ENCODE measurements around the gene C6orf89.
A peak's percentile ranks its signal among the peaks of the same experiment; 100 is the strongest.

The C6orf89 gene

DNA sequence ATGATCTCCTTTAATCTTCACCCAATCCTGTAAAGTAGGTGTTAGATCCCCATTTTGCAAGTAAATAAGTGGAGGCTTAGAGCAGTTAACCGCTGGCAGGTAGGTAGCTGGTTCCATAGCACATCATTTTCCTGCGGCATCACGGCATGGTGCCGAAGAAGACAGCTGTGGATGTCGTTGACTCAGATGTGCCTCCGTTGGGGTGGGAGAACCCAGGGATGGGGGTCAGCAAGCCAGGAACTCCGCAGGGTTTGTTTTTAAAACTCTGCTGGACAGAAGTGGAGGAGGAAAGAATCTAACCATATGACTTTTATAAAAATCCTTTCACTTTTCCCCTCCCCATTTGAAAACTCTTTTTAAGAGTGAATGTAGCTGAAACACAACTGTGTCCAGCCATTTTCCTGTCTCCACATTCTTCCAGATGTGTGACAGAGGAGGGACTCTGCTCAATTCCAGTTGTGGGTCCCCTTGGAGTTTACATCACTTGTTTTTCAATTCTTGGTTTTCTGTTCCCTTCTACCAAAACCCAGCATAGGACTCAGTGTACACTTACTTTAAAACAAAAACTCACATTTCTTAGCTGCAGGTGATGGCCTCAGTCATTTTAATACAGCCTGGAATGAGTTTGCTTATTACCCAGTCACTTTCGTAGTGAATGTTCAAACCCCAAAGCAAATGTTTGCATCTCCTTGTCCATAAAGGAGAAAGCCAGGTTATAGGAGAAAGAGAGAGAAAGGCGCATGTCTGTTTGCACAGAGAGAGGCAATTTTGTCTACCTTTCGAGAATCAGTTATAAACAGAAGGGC is 41.2 kb downstream of the C6orf89 start:
- no peak for DNase-seq (ENCODE audit: low read depth)
- H3K4me3 ChIP-seq (ENCODE audit: low read length) = no peak overlapping the region
- TF ChIP-seq, protein P1, sequence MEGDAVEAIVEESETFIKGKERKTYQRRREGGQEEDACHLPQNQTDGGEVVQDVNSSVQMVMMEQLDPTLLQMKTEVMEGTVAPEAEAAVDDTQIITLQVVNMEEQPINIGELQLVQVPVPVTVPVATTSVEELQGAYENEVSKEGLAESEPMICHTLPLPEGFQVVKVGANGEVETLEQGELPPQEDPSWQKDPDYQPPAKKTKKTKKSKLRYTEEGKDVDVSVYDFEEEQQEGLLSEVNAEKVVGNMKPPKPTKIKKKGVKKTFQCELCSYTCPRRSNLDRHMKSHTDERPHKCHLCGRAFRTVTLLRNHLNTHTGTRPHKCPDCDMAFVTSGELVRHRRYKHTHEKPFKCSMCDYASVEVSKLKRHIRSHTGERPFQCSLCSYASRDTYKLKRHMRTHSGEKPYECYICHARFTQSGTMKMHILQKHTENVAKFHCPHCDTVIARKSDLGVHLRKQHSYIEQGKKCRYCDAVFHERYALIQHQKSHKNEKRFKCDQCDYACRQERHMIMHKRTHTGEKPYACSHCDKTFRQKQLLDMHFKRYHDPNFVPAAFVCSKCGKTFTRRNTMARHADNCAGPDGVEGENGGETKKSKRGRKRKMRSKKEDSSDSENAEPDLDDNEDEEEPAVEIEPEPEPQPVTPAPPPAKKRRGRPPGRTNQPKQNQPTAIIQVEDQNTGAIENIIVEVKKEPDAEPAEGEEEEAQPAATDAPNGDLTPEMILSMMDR (conservative IDR thresholded peaks at IDR 0.05; ENCODE audit: low read length) = no peak

DNA sequence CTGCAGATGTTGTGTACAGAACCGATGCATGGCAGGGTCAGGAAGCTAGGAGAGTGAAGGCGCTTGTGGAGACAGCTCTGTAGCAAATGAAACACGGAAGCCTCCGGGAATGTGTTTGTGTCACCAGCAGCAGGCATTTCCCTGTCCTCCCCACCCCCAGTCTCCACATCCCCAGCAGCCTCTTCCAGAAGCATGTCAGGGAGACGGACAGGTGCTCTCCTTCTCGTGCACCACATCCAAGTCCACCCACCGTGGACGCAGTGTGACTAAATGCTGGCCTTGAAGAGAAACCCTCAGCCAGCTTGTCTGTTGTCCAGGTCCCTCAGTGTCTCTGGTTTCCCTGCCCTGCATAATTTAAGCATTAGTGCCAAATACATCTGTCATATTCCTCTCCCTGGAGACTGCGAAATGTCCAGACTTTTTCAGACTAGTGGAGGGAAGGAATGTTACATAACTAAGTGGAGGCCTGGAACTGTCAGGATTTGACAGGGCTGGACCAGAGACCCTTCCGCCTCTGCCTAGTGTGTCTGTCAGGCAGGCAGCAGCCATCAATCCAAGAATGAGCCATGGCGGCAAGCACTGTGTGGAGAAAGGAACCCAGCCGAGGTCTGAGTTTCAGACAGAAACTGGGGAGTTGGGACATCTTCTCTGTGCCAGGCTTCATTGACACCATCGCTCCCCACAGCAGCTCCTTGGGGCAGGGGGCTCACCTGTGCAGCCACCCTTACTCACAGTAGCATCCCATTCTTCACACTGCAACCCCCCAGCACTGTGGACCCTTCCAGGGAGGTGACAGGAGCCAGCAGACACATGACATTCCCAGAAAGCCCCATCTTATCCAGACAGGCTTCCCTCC is 42.2 kb downstream of the C6orf89 start:
- DNase-seq (ENCODE audit: low read depth) = peak; percentile 69
- TF ChIP-seq, protein P1 (conservative IDR thresholded peaks at IDR 0.05; ENCODE audit: low read length) = no peak
- no peak overlapping the region for H3K4me3 ChIP-seq (ENCODE audit: low read length)

- TF ChIP-seq, protein P1 (conservative IDR thresholded peaks at IDR 0.05; ENCODE audit: low read length) = no peak
- no peak for DNase-seq (ENCODE audit: low read depth)
- no peak overlapping the region for H3K4me3 ChIP-seq (ENCODE audit: low read length)
Measured at GRCh38 chr6:36928547-36928918, 42.8 kb downstream of the C6orf89 start.

GRCh38 chr6:36929152-36929551 is 43.4 kb downstream of the C6orf89 start:
- TF ChIP-seq, protein P1 (conservative IDR thresholded peaks at IDR 0.05; ENCODE audit: low read length) = no peak
- no peak overlapping the region for H3K4me3 ChIP-seq (ENCODE audit: low read length)
- no peak for DNase-seq (ENCODE audit: low read depth)

DNA sequence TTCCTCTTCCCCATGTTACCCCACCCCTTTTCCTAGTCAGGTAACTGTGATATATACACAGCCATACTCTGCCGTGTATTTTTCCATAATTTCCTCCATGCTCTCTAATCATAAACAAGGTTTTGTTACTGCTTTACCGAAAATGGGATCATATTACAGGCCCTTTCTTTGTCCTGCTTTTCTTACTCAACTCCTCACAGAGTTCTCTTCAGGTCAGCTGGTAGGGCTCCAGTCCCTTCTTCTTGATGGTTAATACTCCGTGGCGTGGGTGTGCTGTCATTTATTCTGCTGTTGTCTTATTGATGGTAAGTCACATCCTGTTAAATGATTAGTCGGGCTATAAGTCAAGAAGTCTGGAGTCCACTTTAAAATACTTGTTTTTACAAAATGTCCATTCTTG is 43.9 kb downstream of the C6orf89 start:
- peak; percentile 58 for DNase-seq (ENCODE audit: low read depth)
- no peak overlapping the region for H3K4me3 ChIP-seq (ENCODE audit: low read length)

GRCh38 chr6:36930483-36930882 is 44.7 kb downstream of the C6orf89 start:
- TF ChIP-seq, protein P1 (conservative IDR thresholded peaks at IDR 0.05; ENCODE audit: low read length) = no peak
- no peak overlapping the region for H3K4me3 ChIP-seq (ENCODE audit: low read length)
- DNase-seq (ENCODE audit: low read depth) = peak; percentile 40

More for the DNA sequence above, 43.9 kb downstream of the C6orf89 start:
- TF ChIP-seq, protein P1 (conservative IDR thresholded peaks at IDR 0.05; ENCODE audit: low read length) = no peak
